NCI-H2107 treated with DMSO at 0.1 percent for 48 hours (cell line): ENCODE data around the gene MAGEA9B.
A peak's percentile ranks its signal among the peaks of the same experiment; 100 is the strongest.
"Not testable (repeated sequence)": the region's sequence is repeated elsewhere in the genome, so short reads cannot be mapped to it uniquely, and the experiment has no call there.

Experiments used
- DNase-seq: peaks from one replicate; lab custom pipeline; 2025; ENCODE audit not compliant: unreplicated experiment; lab: John Stamatoyannopoulos, UW

MAGEA9B gene

GRCh38 chrX:149587359-149587758, at the start of gene MAGEA9B:
TSS of gene MAGEA9B (minus strand) at chrX:149587459. CDS start at chrX:149583179, 4,280 bp downstream.
- not testable (repeated sequence) for DNase-seq

GRCh38 chrX:149633511-149633910, 46.3 kb upstream of the MAGEA9B start:
- no peak for DNase-seq

- DNase-seq = peak; percentile 32
Measured at GRCh38 chrX:149631234-149632165, 44.2 kb upstream of the MAGEA9B start, which contains the start of gene TMEM185A. TSS of gene TMEM185A (minus strand) at chrX:149631792. CDS start at chrX:149631580, 212 bp downstream.

- DNase-seq = no peak
Measured at GRCh38 chrX:149630681-149631233, 43.5 kb upstream of the MAGEA9B start.

GRCh38 chrX:149629730-149630387, 42.6 kb upstream of the MAGEA9B start:
- no peak for DNase-seq

GRCh38 chrX:149628768-149629167, 41.5 kb upstream of the MAGEA9B start:
- no peak for DNase-seq

- DNase-seq = no peak
Measured at GRCh38 chrX:149628280-149628679, 41.0 kb upstream of the MAGEA9B start.

GRCh38 chrX:149626829-149627228, 39.6 kb upstream of the MAGEA9B start:
- DNase-seq = not testable (repeated sequence)

- DNase-seq = not testable (repeated sequence)
Measured at GRCh38 chrX:149619662-149620061, 32.4 kb upstream of the MAGEA9B start.

GRCh38 chrX:149618871-149619270, 31.6 kb upstream of the MAGEA9B start:
- no peak for DNase-seq

- no peak for DNase-seq
Measured at GRCh38 chrX:149611623-149612175, 24.4 kb upstream of the MAGEA9B start.

GRCh38 chrX:149610511-149610910, 23.3 kb upstream of the MAGEA9B start:
- DNase-seq = no peak

GRCh38 chrX:149607699-149608098, 20.4 kb upstream of the MAGEA9B start:
- no peak for DNase-seq

GRCh38 chrX:149605248-149605885, 18.1 kb upstream of the MAGEA9B start:
- not testable (repeated sequence) for DNase-seq

GRCh38 chrX:149598603-149599002, 11.3 kb upstream of the MAGEA9B start:
- not testable (repeated sequence) for DNase-seq

- DNase-seq = not testable (repeated sequence)
Measured at GRCh38 chrX:149595943-149596342, 8.7 kb upstream of the MAGEA9B start.

GRCh38 chrX:149595214-149595613, 8.0 kb upstream of the MAGEA9B start, which contains the start of gene HSFX2:
TSS of gene HSFX2 (minus strand) at chrX:149595314. CDS start at chrX:149594700, 614 bp downstream.
- DNase-seq = not testable (repeated sequence)

GRCh38 chrX:149590993-149591392, 3.7 kb upstream of the MAGEA9B start:
- not testable (repeated sequence) for DNase-seq

GRCh38 chrX:149585631-149586030, 1.6 kb downstream of the MAGEA9B start:
- not testable (repeated sequence) for DNase-seq

GRCh38 chrX:149573456-149573855, 13.8 kb downstream of the MAGEA9B start:
- DNase-seq = not testable (repeated sequence)

- DNase-seq = no peak
Measured at GRCh38 chrX:149572743-149573142, 14.5 kb downstream of the MAGEA9B start.
